ENCODE data around the gene CTSK.

CTSK gene

GRCh38 chr1:150751443-150751842 is 56.6 kb downstream of the CTSK start:
- no peak for DNase-seq

DNA sequence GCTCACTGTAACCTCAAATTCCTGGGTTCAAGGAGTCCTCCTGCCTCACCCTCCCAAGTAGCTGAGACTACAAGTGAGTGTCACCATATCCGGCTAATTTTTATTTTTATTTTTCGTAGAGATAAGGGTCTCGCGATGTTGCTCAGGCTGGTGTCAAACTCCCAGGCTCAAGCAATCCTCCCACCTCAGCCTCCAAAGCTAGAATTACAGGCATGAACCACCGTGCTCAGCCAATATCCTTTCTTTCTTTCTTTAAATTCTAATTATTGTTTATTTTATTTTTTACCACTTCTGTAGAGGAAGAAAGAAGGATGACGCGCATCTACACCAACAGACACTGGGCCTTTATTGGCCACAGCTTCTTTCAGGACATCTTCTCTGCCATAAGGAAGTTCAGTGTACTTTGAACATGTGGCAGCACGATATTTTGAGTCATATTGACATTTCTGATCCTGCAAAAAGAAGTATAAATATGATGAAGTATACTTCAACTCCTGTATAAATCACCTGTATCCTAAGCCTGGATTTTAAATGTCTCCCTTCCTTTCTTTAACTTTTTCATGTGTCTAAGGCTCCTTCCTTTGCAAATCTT is 58.2 kb downstream of the CTSK start:
- DNase-seq = no peak

DNA sequence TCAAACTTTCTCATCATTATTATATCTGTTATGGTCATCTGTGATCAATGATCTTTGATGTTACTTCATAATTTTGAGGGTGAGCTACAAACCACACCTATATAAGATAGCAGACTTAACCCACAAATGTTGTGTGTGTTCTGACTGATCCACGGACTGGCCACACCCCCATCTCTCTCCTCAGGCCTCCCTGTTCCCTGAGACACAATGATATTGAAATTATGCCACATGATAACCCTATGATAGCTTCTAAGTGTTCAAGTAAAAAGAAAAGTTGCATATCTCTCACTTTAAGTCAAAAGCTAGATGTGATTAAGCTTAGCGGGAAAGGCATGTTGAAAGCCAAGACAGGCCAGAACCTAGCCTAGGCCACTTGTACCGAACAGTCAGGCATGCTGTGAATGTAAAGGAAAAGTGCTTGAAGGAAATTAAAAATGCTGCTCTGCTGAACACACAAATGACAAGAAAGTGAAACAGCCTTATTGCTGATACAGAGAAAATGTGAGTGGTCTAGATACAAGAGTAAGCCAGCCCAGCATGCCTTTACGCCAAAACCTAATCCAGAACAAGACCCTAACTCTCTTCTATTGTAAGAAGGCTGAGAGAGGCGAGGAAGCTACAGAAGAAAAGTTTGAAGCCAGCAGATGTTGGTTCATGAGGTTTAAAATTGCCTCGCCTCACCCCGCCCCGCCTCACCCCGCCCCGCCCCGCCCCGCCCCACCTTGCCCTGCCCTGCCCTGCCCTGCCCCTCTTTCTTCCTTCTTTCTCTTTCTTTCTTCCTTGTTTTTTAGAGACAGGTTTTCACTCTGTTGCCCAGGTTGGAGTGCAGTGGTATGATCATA is 59.0 kb downstream of the CTSK start:
- no peak for DNase-seq

All from cortex of kidney (tissue), 1 donor.